Neural progenitor cell (in vitro differentiated cells): ENCODE data around the gene GARIN5A. TPM values are rescaled to one million over a fixed set of nuclear protein-coding genes. Genes with fewer than 3 reads are reported as not detected.
A peak's percentile ranks its signal among the peaks of the same experiment; 100 is the strongest.

Experiments used
- DNase-seq: peaks from one replicate; pipeline ENCODE4 v3.0.0-alpha.2; 2016; ENCODE audit warnings: low spot score
- H2AFZ ChIP-seq: fragments of 200-600 bp; sonication (generic); replicated peaks from 2 replicates; pipeline ENCODE4 v1.6.1; 2016; ENCODE audit warnings: antibody characterized with exemption
- H3F3A ChIP-seq: fragments of 200-600 bp; sonication (generic); 2 replicates; pipeline ENCODE4 v1.6.1; 2016; ENCODE audit warnings: antibody characterized with exemption, low read depth
- H3K27ac ChIP-seq: fragments of 200-600 bp; sonication (generic); 2 replicates; pipeline ENCODE4 v1.5.1; 2016; ENCODE audit warnings: mild to moderate bottlenecking
- H3K27me3 ChIP-seq: fragments of 200-600 bp; sonication (generic); 2 replicates; pipeline ENCODE4 v1.6.1; 2016; ENCODE audit warnings: mild to moderate bottlenecking, moderate library complexity
- H3K36me3 ChIP-seq: fragments of 200-600 bp; sonication (generic); 2 replicates; pipeline ENCODE4 v1.5.1; 2016
- H3K4me1 ChIP-seq: fragments of 200-600 bp; sonication (generic); 2 replicates; pipeline ENCODE4 v1.6.1; 2016; ENCODE audit warnings: mixed run types
- H3K4me2 ChIP-seq: fragments of 200-600 bp; sonication (generic); 2 replicates; pipeline ENCODE4 v1.6.1; 2016
- H3K4me3 ChIP-seq: fragments of 200-600 bp; sonication (generic); 2 replicates; pipeline ENCODE4 v1.5.1; 2016
- H3K79me2 ChIP-seq: fragments of 200-600 bp; sonication (generic); 2 replicates; pipeline ENCODE4 v1.6.1; 2016; ENCODE audit warnings: low read depth
- H3K9ac ChIP-seq: fragments of 200-600 bp; sonication (generic); 2 replicates; pipeline ENCODE4 v1.6.1; 2016
- H3K9me3 ChIP-seq: fragments of 200-600 bp; sonication (generic); 2 replicates; pipeline ENCODE4 v1.5.1; 2016; ENCODE audit warnings: low read depth
- H4K20me1 ChIP-seq: fragments of 200-600 bp; sonication (generic); 2 replicates; pipeline ENCODE4 v1.6.1; 2016; ENCODE audit warnings: low read depth
- H3K27ac Mint-ChIP-seq: 3 replicates; pipeline ENCODE4 v1.8.0; 2021; ENCODE audit warnings: mixed read lengths
- H3K27me3 Mint-ChIP-seq: 2 replicates; pipeline ENCODE4 v1.8.0; 2022; ENCODE audit warnings: low read depth, mild to moderate bottlenecking, inconsistent platforms, moderate library complexity, mixed read lengths; ENCODE audit not compliant: insufficient read depth
- H3K36me3 Mint-ChIP-seq: 3 replicates; pipeline ENCODE4 v1.8.0; 2021; ENCODE audit warnings: mixed read lengths
- H3K4me1 Mint-ChIP-seq: 3 replicates; pipeline ENCODE4 v1.8.0; 2021; ENCODE audit warnings: mixed read lengths
- H3K4me3 Mint-ChIP-seq: 3 replicates; pipeline ENCODE4 v1.8.0; 2021; ENCODE audit warnings: mild to moderate bottlenecking, moderate library complexity, mixed read lengths
- H3K9me3 Mint-ChIP-seq: 3 replicates; pipeline ENCODE4 v1.8.0; 2020; ENCODE audit warnings: mixed read lengths
- EZH2 ChIP-seq: fragments of 200-600 bp; sonication (generic); IDR thresholded peaks from 2 replicates; pipeline ENCODE4 v1.6.1; 2017; ENCODE audit warnings: antibody characterized with exemption, mild to moderate bottlenecking, moderate library complexity
- EZH2phosphoT487 ChIP-seq: fragments of 200-600 bp; sonication (generic); IDR thresholded peaks from 2 replicates; pipeline ENCODE4 v1.6.1; 2017; ENCODE audit warnings: antibody characterized with exemption
- total RNA-seq: library from RNA; depleted of rRNA; stranded (reverse); fragments of >200 nt; gene quantifications from 2 replicates; pipeline ENCODE4 v1.2.3, GENCODE V29; 2015; ENCODE audit warnings: low replicate concordance
- TF ChIP-seq, protein P1 (sequence below): fragments of 200-600 bp; sonication (generic); IDR thresholded peaks from 2 replicates; pipeline ENCODE4 v1.5.1; 2017; ENCODE audit warnings: antibody characterized with exemption, mild to moderate bottlenecking

GARIN5A gene
- total RNA-seq, 1 donor from 2014 or later, result 5.6 TPM

GRCh38 chr19:50493171-50493570, 16.5 kb upstream of the GARIN5A start:
- peaks cover 31% of the 10 kb centered on the region for H3K4me1 Mint-ChIP-seq
- H3K4me3 Mint-ChIP-seq, result no peak overlapping the region
- H4K20me1 ChIP-seq, result no peaks in the 10 kb centered on the region

GRCh38 chr19:50492303-50493052, 15.8 kb upstream of the GARIN5A start:
- H3K4me2 ChIP-seq, result no peak overlapping the region
- no peak overlapping the region for H3K27ac ChIP-seq
- no peak overlapping the region for H3K9ac ChIP-seq
- peaks cover 33% of the 10 kb centered on the region for H3K4me1 Mint-ChIP-seq
- peaks cover 7% of the 10 kb centered on the region for H3K36me3 Mint-ChIP-seq
- H3K4me3 Mint-ChIP-seq, result no peak overlapping the region
- H2AFZ ChIP-seq, result no peak overlapping the region
- H3K9me3 Mint-ChIP-seq, result peaks cover 7% of the 10 kb centered on the region
- H3K27me3 Mint-ChIP-seq, result peaks cover 31% of the 10 kb centered on the region
- peak; percentile 24 for DNase-seq
- H3K4me3 ChIP-seq, result no peak overlapping the region
- H3K27me3 ChIP-seq, result peaks cover 87% of the 10 kb centered on the region
- H3K36me3 ChIP-seq, result no peaks in the 10 kb centered on the region
- no peak for TF ChIP-seq EZH2
- TF ChIP-seq EZH2phosphoT487, result no peak
- TF ChIP-seq, protein P1, sequence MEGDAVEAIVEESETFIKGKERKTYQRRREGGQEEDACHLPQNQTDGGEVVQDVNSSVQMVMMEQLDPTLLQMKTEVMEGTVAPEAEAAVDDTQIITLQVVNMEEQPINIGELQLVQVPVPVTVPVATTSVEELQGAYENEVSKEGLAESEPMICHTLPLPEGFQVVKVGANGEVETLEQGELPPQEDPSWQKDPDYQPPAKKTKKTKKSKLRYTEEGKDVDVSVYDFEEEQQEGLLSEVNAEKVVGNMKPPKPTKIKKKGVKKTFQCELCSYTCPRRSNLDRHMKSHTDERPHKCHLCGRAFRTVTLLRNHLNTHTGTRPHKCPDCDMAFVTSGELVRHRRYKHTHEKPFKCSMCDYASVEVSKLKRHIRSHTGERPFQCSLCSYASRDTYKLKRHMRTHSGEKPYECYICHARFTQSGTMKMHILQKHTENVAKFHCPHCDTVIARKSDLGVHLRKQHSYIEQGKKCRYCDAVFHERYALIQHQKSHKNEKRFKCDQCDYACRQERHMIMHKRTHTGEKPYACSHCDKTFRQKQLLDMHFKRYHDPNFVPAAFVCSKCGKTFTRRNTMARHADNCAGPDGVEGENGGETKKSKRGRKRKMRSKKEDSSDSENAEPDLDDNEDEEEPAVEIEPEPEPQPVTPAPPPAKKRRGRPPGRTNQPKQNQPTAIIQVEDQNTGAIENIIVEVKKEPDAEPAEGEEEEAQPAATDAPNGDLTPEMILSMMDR, result no peak
- H3K9me3 ChIP-seq, result no peaks in the 10 kb centered on the region
- peaks cover 7% of the 10 kb centered on the region for H3K4me1 ChIP-seq
- H4K20me1 ChIP-seq, result no peaks in the 10 kb centered on the region
- no peaks in the 10 kb centered on the region for H3F3A ChIP-seq
- H3K79me2 ChIP-seq, result no peaks in the 10 kb centered on the region
- no peak overlapping the region for H3K27ac Mint-ChIP-seq

More at GRCh38 chr19:50493171-50493570, 16.5 kb upstream of the GARIN5A start:
- Mint-ChIP-seq H3K27ac (no peak overlapping the region), H3K9me3 (peaks cover 7% of the 10 kb centered on the region), H3K36me3 (peaks cover 7% of the 10 kb centered on the region), H3K27me3 (peaks cover 30% of the 10 kb centered on the region)
- Histone ChIP-seq H3K27me3 (peaks cover 87% of the 10 kb centered on the region), H3K4me2 (no peak overlapping the region), H3K79me2 (no peaks in the 10 kb centered on the region), H3K36me3 (no peaks in the 10 kb centered on the region), H3K9me3 (no peaks in the 10 kb centered on the region), H3K4me3 (no peak overlapping the region), H3K4me1 (peaks cover 7% of the 10 kb centered on the region), H3F3A (no peaks in the 10 kb centered on the region), H3K9ac (no peak overlapping the region), H2AFZ (no peak overlapping the region), H3K27ac (no peak overlapping the region)
- no peak for TF ChIP-seq EZH2
- TF ChIP-seq, protein P1, result no peak
- TF ChIP-seq EZH2phosphoT487, result no peak
- no peak for DNase-seq

GRCh38 chr19:50490991-50491472, 14.4 kb upstream of the GARIN5A start:
- Histone ChIP-seq H3K9ac (no peak overlapping the region), H3K4me3 (no peak overlapping the region)
- H3K9me3 Mint-ChIP-seq, result peaks cover 16% of the 10 kb centered on the region

More at GRCh38 chr19:50490991-50491472, 14.4 kb upstream of the GARIN5A start:
- DNase-seq, result no peak
- Mint-ChIP-seq H3K4me1 (peaks cover 36% of the 10 kb centered on the region), H3K27ac (no peak overlapping the region), H3K27me3 (peaks cover 29% of the 10 kb centered on the region), H3K4me3 (peak overlapping the region; percentile 1), H3K36me3 (peaks cover 12% of the 10 kb centered on the region)
- Histone ChIP-seq H3K9me3 (peaks cover 8% of the 10 kb centered on the region), H3K79me2 (no peaks in the 10 kb centered on the region), H3K27me3 (peaks cover 91% of the 10 kb centered on the region), H4K20me1 (no peaks in the 10 kb centered on the region), H3K27ac (no peak overlapping the region), H3K36me3 (no peaks in the 10 kb centered on the region), H3K4me2 (no peak overlapping the region), H2AFZ (no peak overlapping the region), H3K4me1 (no peaks in the 10 kb centered on the region), H3F3A (peaks cover 5% of the 10 kb centered on the region)
- no peak for TF ChIP-seq EZH2phosphoT487
- TF ChIP-seq, protein P1, result no peak
- TF ChIP-seq EZH2, result no peak
